Naive thymus-derived CD8-positive, alpha-beta T cell (primary cell): ENCODE data around the gene MACROD1. TPM values are rescaled to one million over a fixed set of nuclear protein-coding genes. Genes with fewer than 3 reads are reported as not detected.

ENCODE experiments used
- ATAC-seq, 2 donors: fragments of 150-1000 bp; cut with Tn5 transposase in 1 of 2; sonication (Bioruptor Pico), chemical (Tn5 transposase) in 1 of 2; 1 replicate in 1 of 2; 2 replicates in 1 of 2; pipeline ENCODE4 v1.10.0; 2021; ENCODE audit warnings: mild to moderate bottlenecking in 2 of 2, moderate library complexity in 2 of 2
- POLR2A ChIA-PET: fragments of 350-600 bp; sonication (Branson Sonifier 250); formaldehyde crosslinking; loops from one replicate; lab custom pipeline; 2021; ENCODE audit warnings: antibody characterized with exemption; lab: Charles Lee
- DNase-seq, 10 donors: peaks; one replicate each; pipeline versions ENCODE4 v3.0.0 to v3.0.0-alpha.2; 2020 to 2022
- H3K27ac Mint-ChIP-seq, 10 donors: one replicate each; pipeline ENCODE4 v1.8.0; 2020 to 2022; ENCODE audit warnings: mild to moderate bottlenecking in 10 of 10, mixed read lengths in 10 of 10, moderate library complexity in 4 of 10, inconsistent platforms in 1 of 10
- H3K27me3 Mint-ChIP-seq, 5 donors: one replicate each; pipeline ENCODE4 v1.8.0; 2021 to 2022; ENCODE audit warnings: mixed read lengths in 5 of 5
- H3K36me3 Mint-ChIP-seq, 3 donors: one replicate each; pipeline ENCODE4 v1.8.0; 2020 to 2022; ENCODE audit warnings: mixed read lengths in 3 of 3, mild to moderate bottlenecking in 2 of 3, inconsistent platforms in 1 of 3
- H3K4me1 Mint-ChIP-seq, 4 donors: one replicate each; pipeline ENCODE4 v1.8.0; 2021 to 2022; ENCODE audit warnings: mixed read lengths in 4 of 4
- H3K4me3 Mint-ChIP-seq, 10 donors: one replicate each; pipeline ENCODE4 v1.8.0; 2020 to 2022; ENCODE audit warnings: mild to moderate bottlenecking in 10 of 10, mixed read lengths in 10 of 10, moderate library complexity in 6 of 10, inconsistent platforms in 1 of 10
- H3K9me3 Mint-ChIP-seq, 9 donors: one replicate each; pipeline ENCODE4 v1.8.0; 2020 to 2022; ENCODE audit warnings: mixed read lengths in 9 of 9, mild to moderate bottlenecking in 3 of 9, inconsistent platforms in 1 of 9, moderate library complexity in 1 of 9
- polyA plus RNA-seq, 3 donors: library from polyadenylated mRNA; unstranded; fragments of 300-500 nt; fragmentation: Illumina TruSeq; gene quantifications; one replicate each; pipeline ENCODE4 v1.2.3, GENCODE V29; 2021
- total RNA-seq, 8 experiments: library from RNA in 2 of 8; stranded (reverse) in 2 of 8; gene quantifications; one replicate each; pipeline ENCODE4 v1.2.3 and lab custom pipeline; 2021 to 2026

MACROD1 gene
- total and polyA plus RNA-seq, 5 experiments from 2014 or later, result 7.3 to 14.4 (median 10.8) TPM

DNA sequence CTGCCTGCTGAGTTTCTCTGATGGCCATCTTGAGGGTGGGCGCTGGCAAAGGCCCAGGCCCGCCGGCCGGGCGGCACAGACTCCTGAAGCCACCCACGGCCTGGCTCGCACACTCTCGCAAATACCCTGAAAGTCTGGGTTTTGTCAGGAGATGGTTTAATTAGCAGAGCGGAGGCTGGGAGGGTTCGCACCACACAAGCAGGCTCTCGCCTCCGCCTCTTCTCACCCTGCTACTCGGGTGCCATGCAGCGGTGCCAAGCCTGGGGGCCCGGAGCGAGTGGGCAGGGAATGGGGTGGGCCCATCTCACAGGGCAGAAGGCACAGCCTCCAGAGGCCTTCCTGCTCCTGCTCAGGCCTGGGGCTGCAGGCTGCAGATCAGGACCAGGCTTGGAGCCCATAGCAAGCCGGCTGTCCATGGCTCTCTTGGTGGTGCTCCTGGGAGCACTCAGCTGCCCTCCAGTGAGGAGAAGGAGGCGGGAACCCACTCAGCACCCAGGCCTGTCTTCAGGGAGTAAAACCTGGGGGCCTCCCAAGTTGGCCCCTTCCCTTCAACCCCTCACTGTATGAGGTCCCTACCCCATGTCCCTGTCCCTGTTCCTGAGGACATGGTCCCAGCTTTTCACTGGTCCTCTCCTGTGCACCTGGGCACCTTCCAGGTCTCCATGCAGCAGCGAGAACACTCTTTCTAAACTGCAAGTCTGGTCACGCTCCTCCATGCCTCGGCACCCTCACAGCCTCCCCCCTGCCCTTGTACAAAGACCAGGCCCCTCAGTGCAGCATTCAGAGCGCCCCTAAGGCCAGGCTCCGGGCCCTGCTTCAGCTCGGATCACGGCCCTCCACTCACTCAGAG lies 68.2 kb downstream of the MACROD1 start:
- H3K27ac Mint-ChIP-seq, result no peak overlapping the region
- H3K9me3 Mint-ChIP-seq, result no peaks in the 10 kb centered on the region
- H3K36me3 Mint-ChIP-seq, result no peaks in the 10 kb centered on the region
- no peak for DNase-seq
- no peak for ATAC-seq
- POLR2A ChIA-PET, result no interaction called here
- H3K4me3 Mint-ChIP-seq, result no peak overlapping the region
- no peaks in the 10 kb centered on the region for H3K27me3 Mint-ChIP-seq
- peaks cover 0 to 4% (median 0%) of the 10 kb centered on the region in 4 donors for H3K4me1 Mint-ChIP-seq

GRCh38 chr11:64096835-64097234 lies 69.1 kb downstream of the MACROD1 start:
- Mint-ChIP-seq H3K4me3 (no peak overlapping the region), H3K27me3 (no peaks in the 10 kb centered on the region), H3K27ac (no peak overlapping the region), H3K9me3 (no peaks in the 10 kb centered on the region), H3K36me3 (no peaks in the 10 kb centered on the region), H3K4me1 (peaks cover 0 to 4% (median 0%) of the 10 kb centered on the region in 4 donors)
- no peak for DNase-seq
- no peak for ATAC-seq
- POLR2A ChIA-PET, result no interaction called here

GRCh38 chr11:64095949-64096348 lies 70.0 kb downstream of the MACROD1 start:
- ATAC-seq, result no peak
- H3K4me1 Mint-ChIP-seq, result peaks cover 0 to 3% (median 0%) of the 10 kb centered on the region in 4 donors
- H3K27me3 Mint-ChIP-seq, result no peaks in the 10 kb centered on the region
- H3K36me3 Mint-ChIP-seq, result no peaks in the 10 kb centered on the region
- POLR2A ChIA-PET, result no interaction called here
- H3K4me3 Mint-ChIP-seq, result no peak overlapping the region
- DNase-seq, result no peak
- no peak overlapping the region for H3K27ac Mint-ChIP-seq
- H3K9me3 Mint-ChIP-seq, result no peaks in the 10 kb centered on the region

DNA sequence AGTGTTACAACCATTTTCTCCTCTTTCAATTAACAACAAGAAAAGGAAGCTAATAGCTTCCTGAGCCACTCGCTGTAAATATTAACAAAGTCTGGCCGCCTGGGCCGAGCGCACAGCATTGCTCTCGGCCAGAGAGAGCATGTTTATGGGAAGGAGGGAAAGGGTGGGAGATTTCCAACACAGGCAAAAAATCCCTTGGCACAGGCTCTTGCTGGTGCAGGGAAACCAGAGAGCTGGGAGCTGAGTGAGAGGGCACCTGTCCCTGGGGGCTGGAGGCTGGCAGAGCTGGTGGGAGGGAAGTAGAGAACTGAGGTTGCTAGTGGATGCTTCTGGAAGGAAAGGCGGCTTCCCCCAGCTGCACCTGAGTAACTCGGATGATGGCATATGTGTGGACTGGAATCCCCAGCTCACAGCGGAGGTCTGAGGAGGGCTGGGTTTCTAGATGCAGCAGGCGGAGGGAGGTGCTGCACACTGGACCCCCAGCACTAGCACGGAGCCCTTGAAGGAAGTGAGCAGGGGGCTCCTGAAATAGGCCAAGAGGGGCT lies 70.6 kb downstream of the MACROD1 start:
- Mint-ChIP-seq H3K4me3 (no peak overlapping the region), H3K36me3 (no peaks in the 10 kb centered on the region), H3K27me3 (no peaks in the 10 kb centered on the region), H3K9me3 (no peaks in the 10 kb centered on the region), H3K4me1 (peaks cover 0 to 2% (median 0%) of the 10 kb centered on the region in 4 donors), H3K27ac (no peak overlapping the region)
- no peak for ATAC-seq
- POLR2A ChIA-PET, result no interaction called here
- no peak for DNase-seq

- H3K27ac Mint-ChIP-seq, result no peak overlapping the region
- POLR2A ChIA-PET, result no interaction called here
- no peaks in the 10 kb centered on the region for H3K36me3 Mint-ChIP-seq
- H3K4me3 Mint-ChIP-seq, result no peak overlapping the region
- peaks cover 0 to 2% (median 0%) of the 10 kb centered on the region in 4 donors for H3K4me1 Mint-ChIP-seq
- no peaks in the 10 kb centered on the region for H3K9me3 Mint-ChIP-seq
- ATAC-seq (no peak), DNase-seq (no peak)
- H3K27me3 Mint-ChIP-seq, result no peaks in the 10 kb centered on the region
Measured at GRCh38 chr11:64094463-64095260, 71.3 kb downstream of the MACROD1 start.

DNA sequence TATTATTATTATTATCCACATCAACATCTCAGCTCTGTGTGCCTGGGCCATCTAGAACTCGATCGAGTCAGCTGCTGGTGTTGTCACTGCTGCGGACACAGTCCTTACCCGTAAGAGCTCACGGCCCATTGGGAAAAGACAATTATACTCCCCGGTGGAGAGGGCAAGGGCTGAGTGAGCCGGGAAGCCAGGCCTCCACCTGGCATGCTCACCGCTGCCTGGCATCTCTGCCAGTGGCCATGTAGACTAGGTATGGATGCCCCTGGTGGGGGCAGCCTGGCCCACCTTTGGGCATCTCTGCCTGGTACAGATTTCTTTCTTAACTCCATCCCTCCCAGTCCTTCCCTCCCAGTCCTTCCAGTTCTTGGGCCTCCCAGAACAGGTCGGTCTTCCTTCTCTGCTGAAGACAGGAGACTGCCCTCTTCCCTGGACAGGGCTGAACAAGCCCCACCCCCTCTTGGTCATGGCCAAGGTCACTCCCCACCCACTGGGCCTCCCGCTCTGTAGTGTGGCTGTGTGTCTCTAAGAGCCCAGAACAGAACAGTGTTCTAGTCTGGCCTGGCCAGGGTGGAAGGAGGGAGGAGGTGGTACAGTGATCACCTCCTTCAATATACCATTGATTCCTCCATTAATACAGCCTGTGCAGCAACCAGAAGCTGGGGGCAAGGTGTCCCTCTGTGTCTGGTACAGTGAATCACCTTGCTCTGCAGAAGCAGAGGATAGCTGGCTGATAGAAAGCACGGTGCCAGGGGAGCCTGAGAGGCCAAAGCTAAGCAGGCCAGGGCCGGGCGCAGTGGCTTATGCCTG lies 72.5 kb downstream of the MACROD1 start:
- H3K27me3 Mint-ChIP-seq, result no peaks in the 10 kb centered on the region
- H3K4me3 Mint-ChIP-seq, result no peak overlapping the region
- peak overlapping the region in 1 of 10 donors; percentile 45 for H3K27ac Mint-ChIP-seq
- no peaks in the 10 kb centered on the region for H3K9me3 Mint-ChIP-seq
- H3K36me3 Mint-ChIP-seq, result no peaks in the 10 kb centered on the region
- no peak for DNase-seq
- ATAC-seq, result no peak
- POLR2A ChIA-PET, result no interaction called here
- peaks cover 0 to 3% (median 0%) of the 10 kb centered on the region in 4 donors for H3K4me1 Mint-ChIP-seq

DNA sequence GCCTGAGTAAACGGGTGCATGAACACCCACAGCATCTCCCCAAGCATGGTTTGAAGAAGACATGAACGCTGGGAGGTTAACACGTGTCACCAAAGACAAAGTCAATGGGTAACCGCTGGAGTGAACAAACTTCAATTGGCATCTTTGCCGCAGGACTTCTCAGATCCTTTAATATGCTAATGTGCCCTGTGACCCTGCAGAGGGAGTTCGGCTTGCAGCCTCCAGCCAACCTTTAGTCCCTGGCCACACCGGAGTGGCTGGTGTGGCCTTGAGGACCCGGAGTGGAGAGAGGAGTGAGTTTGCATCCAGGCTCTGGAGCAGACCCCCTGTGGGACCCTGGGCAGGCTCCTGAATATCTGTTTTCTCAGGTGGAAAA lies 73.2 kb downstream of the MACROD1 start:
- no peaks in the 10 kb centered on the region for H3K9me3 Mint-ChIP-seq
- POLR2A ChIA-PET, result no interaction called here
- H3K4me3 Mint-ChIP-seq, result no peak overlapping the region
- H3K36me3 Mint-ChIP-seq, result no peaks in the 10 kb centered on the region
- H3K27ac Mint-ChIP-seq, result no peak overlapping the region
- no peak for DNase-seq
- peaks cover 0 to 3% (median 0%) of the 10 kb centered on the region in 4 donors for H3K4me1 Mint-ChIP-seq
- no peak for ATAC-seq
- no peaks in the 10 kb centered on the region for H3K27me3 Mint-ChIP-seq

- ATAC-seq (no peak), DNase-seq (no peak)
- no peaks in the 10 kb centered on the region for H3K9me3 Mint-ChIP-seq
- H3K4me3 Mint-ChIP-seq, result no peak overlapping the region
- peak overlapping the region in 1 of 10 donors; percentile 49 for H3K27ac Mint-ChIP-seq
- no peaks in the 10 kb centered on the region for H3K36me3 Mint-ChIP-seq
- H3K4me1 Mint-ChIP-seq, result peaks cover 0 to 3% (median 0%) of the 10 kb centered on the region in 4 donors
- no peaks in the 10 kb centered on the region for H3K27me3 Mint-ChIP-seq
- POLR2A ChIA-PET, result no interaction called here
Measured at GRCh38 chr11:64092111-64092760, 73.7 kb downstream of the MACROD1 start.

DNA sequence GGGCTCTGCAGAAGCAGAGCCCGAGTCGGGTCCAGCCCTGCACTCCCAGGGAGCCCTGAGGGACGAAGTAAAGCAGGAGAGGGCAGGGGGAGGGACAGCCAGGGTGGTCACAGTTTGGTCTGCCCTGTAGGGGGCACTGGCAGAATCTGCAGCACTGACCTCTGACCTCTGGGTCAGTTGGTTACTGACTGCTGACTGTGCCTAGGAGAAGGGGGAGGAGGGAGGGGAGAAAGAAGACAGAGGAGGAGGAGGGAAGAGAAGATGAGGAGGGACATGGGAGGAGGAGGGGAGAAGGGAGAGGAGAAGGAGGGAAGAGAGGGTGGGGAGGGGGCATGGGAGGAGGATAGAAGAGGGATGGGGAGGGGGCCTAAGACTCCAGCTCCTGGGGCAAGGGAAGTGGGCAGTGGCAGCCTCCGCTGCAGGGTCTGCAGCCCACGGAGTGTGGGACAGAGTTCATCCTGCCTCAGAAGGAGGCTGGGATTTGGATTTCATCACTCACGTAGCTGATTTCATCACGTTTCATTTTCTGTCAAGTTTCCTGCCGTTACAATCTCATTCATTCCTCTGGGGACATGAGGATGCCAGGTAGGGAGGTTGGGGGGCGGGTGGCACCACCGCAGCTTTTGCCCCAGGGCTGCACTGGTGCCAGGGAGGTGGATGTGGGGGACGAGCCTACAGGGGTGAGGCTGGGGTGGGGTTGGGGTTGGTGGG lies 75.0 kb downstream of the MACROD1 start:
- H3K4me1 Mint-ChIP-seq, result peaks cover 0 to 3% (median 0%) of the 10 kb centered on the region in 4 donors
- POLR2A ChIA-PET, result interaction anchor here (0.6 kb wide), 1 partner anchor 311 kb away, joined by 3 read pairs; no protein-coding TSS in a partner anchor
- H3K36me3 Mint-ChIP-seq, result no peaks in the 10 kb centered on the region
- H3K27ac Mint-ChIP-seq, result no peak overlapping the region
- ATAC-seq (no peak), DNase-seq (no peak)
- no peak overlapping the region for H3K4me3 Mint-ChIP-seq
- no peaks in the 10 kb centered on the region for H3K27me3 Mint-ChIP-seq
- H3K9me3 Mint-ChIP-seq, result no peaks in the 10 kb centered on the region

GRCh38 chr11:64089915-64090805 lies 75.8 kb downstream of the MACROD1 start:
- Mint-ChIP-seq H3K27ac (no peak overlapping the region), H3K36me3 (no peaks in the 10 kb centered on the region), H3K4me3 (no peak overlapping the region), H3K9me3 (no peaks in the 10 kb centered on the region), H3K4me1 (peaks cover 0 to 3% (median 0%) of the 10 kb centered on the region in 4 donors), H3K27me3 (no peaks in the 10 kb centered on the region)
- ATAC-seq (no peak), DNase-seq (no peak)
- POLR2A ChIA-PET, result no interaction called here

DNA sequence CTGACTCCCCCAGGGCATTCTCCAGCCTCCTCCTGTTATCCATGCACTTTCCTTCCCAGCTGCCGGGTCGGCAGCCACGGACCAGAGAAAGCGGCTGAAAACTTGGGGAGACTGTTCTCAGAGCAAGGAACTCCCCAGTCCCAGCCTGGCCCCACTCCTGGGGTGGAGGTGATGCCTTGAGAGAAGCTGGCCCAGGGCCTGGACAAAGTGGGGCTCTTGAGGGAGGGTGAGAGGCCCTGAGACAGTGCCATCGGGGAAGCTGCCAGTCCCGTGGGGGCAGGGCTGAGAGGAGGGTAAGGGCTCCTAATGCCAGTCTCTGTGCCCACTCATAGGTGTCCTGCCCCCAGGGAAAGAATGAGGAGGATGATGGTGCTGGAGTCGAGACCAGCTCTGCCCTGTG lies 76.4 kb downstream of the MACROD1 start:
- POLR2A ChIA-PET, result no interaction called here
- Mint-ChIP-seq H3K27me3 (no peaks in the 10 kb centered on the region), H3K27ac (no peak overlapping the region), H3K36me3 (no peaks in the 10 kb centered on the region), H3K9me3 (no peaks in the 10 kb centered on the region), H3K4me1 (peaks cover 0 to 3% (median 0%) of the 10 kb centered on the region in 4 donors), H3K4me3 (no peak overlapping the region)
- DNase-seq (no peak), ATAC-seq (no peak)
